ENCODE data around the gene TREM2. TPM values are rescaled to one million over a fixed set of nuclear protein-coding genes. Genes with fewer than 3 reads are reported as not detected.
"Not testable (repeated sequence)": the region's sequence is repeated elsewhere in the genome, so short reads cannot be mapped to it uniquely, and the experiment has no call there.

TREM2 gene
- total RNA-seq: not detected in 2 replicates

GRCh38 chr6:41162687-41163418, at the start of gene TREM2:
Gene TREM2, minus strand, starts transcription at chr6:41163116. Its CDS starts 34 bp downstream, at chr6:41163082.
- intact Hi-C loops (cut with micrococcal nuclease): no loop called here

- intact Hi-C loops (cut with micrococcal nuclease): no loop called here
Measured at GRCh38 chr6:41209547-41210320, 46.8 kb upstream of the TREM2 start.

GRCh38 chr6:41208439-41209106, 45.7 kb upstream of the TREM2 start:
- intact Hi-C loops (cut with micrococcal nuclease): no loop called here

- intact Hi-C loops (cut with micrococcal nuclease): no loop called here
Measured at GRCh38 chr6:41204156-41204555, 41.2 kb upstream of the TREM2 start.

- intact Hi-C loops (cut with micrococcal nuclease): no loop called here
Measured at GRCh38 chr6:41201764-41202173, 38.9 kb upstream of the TREM2 start.

- intact Hi-C loops (cut with micrococcal nuclease): loop anchor here (1.0 kb wide), 1 partner anchor 129 kb away; the partner anchor contains the start of genes NFYA and OARD1
Measured at GRCh38 chr6:41200901-41201763, 38.2 kb upstream of the TREM2 start, which contains the start of gene TREML2. Gene TREML2, minus strand, starts transcription at chr6:41201149. Its CDS starts 141 bp downstream, at chr6:41201008.

- intact Hi-C loops (cut with micrococcal nuclease): loop anchor here (1.0 kb wide), 1 partner anchor 128 kb away; the partner anchor contains the start of genes NFYA and OARD1
Measured at GRCh38 chr6:41200296-41200900, 37.5 kb upstream of the TREM2 start.

GRCh38 chr6:41199552-41200246, 36.8 kb upstream of the TREM2 start:
- intact Hi-C loops (cut with micrococcal nuclease): loop anchor here (1.0 kb wide), 1 partner anchor 127 kb away; the partner anchor contains the start of genes NFYA and OARD1

- intact Hi-C loops (cut with micrococcal nuclease): no loop called here
Measured at GRCh38 chr6:41197234-41197633, 34.3 kb upstream of the TREM2 start.

GRCh38 chr6:41194386-41194785, 31.5 kb upstream of the TREM2 start:
- intact Hi-C loops (cut with micrococcal nuclease): no loop called here

- intact Hi-C loops (cut with micrococcal nuclease): no loop called here
Measured at GRCh38 chr6:41193884-41194283, 31.0 kb upstream of the TREM2 start.

- intact Hi-C loops (cut with micrococcal nuclease): no loop called here
Measured at GRCh38 chr6:41193171-41193734, 30.3 kb upstream of the TREM2 start.

- intact Hi-C loops (cut with micrococcal nuclease): loop anchor here (2.0 kb wide), 1 partner anchor 127 kb away; no protein-coding TSS in a partner anchor
Measured at GRCh38 chr6:41191569-41191968, 28.7 kb upstream of the TREM2 start.

GRCh38 chr6:41190791-41191190, 27.9 kb upstream of the TREM2 start:
- intact Hi-C loops (cut with micrococcal nuclease): loop anchor here (2.0 kb wide), 1 partner anchor 128 kb away; no protein-coding TSS in a partner anchor

GRCh38 chr6:41189967-41190366, 27.1 kb upstream of the TREM2 start:
- intact Hi-C loops (cut with micrococcal nuclease): loop anchor here (2.0 kb wide), 1 partner anchor 129 kb away; no protein-coding TSS in a partner anchor

- intact Hi-C loops (cut with micrococcal nuclease): not testable (repeated sequence)
Measured at GRCh38 chr6:41189046-41189445, 26.1 kb upstream of the TREM2 start.

GRCh38 chr6:41187924-41188886, 25.3 kb upstream of the TREM2 start:
- intact Hi-C loops (cut with micrococcal nuclease): no loop called here

- intact Hi-C loops (cut with micrococcal nuclease): no loop called here
Measured at GRCh38 chr6:41186031-41186562, 23.2 kb upstream of the TREM2 start.

Data from T-helper 2 cell treated with Interferon-gamma antibody and Interleukin-4, amounts not matched to agents 100 ng/mL and 5 ng/mL, for 36 hours (primary cell).